HCT116 (cell line): ENCODE measurements around the gene VEGFA. TPM values are rescaled to one million over a fixed set of nuclear protein-coding genes. Genes with fewer than 3 reads are reported as not detected.

Experiments used
- ATAC-seq: fragments of 200-7000 bp; cut with Tn5 transposase; 2 replicates; pipeline ENCODE4 v1.9.1; 2020; ENCODE audit warnings: mild to moderate bottlenecking, moderate library complexity
- BruUV-seq: library from RNA; stranded (reverse); fragments of 400-500 nt; replicated peaks from 2 replicates; lab custom pipeline; 2021; lab: Mats Ljungman, UMichigan
- CTCF ChIA-PET: fragments of 300-600 bp; sonication (Branson Sonifier 250); formaldehyde crosslinking; loops from one replicate; lab custom pipeline; 2021; ENCODE audit warnings: antibody characterized with exemption; lab: Charles Lee
- POLR2A ChIA-PET: fragments of 300-600, 350-600 bp; sonication (Branson Sonifier 250); formaldehyde crosslinking; loops from one replicate; lab custom pipeline; 2021; ENCODE audit warnings: antibody characterized with exemption; lab: Charles Lee
- RAD21 ChIA-PET, 2 experiments: fragments of 300-600 bp; sonication (Branson Sonifier 250); formaldehyde crosslinking; loops; one replicate each; lab custom pipeline; 2023; ENCODE audit warnings: low total read pairs in 2 of 2; ENCODE audit not compliant: uncharacterized antibody in 2 of 2, unreplicated experiment in 2 of 2, low non-redundant PET in 1 of 2; lab: Charles Lee
- DNase-seq: peaks from one replicate; pipeline ENCODE4 v3.0.0-alpha.2; 2010; ENCODE audit warnings: low read depth, low spot score
- H2AFZ ChIP-seq: fragments of 200-600 bp; shearing (Covaris generic), sonication (generic); 2 replicates; pipeline ENCODE4 v1.6.1; 2017; ENCODE audit warnings: low read depth, mixed run types, mixed read lengths, antibody characterized with exemption, low read length; ENCODE audit not compliant: poor library complexity, severe bottlenecking
- H3K27ac ChIP-seq: 2 replicates; pipeline ENCODE4 v1.5.1; 2012; ENCODE audit warnings: low read depth, low read length
- H3K27me3 ChIP-seq: fragments of 200-600 bp; sonication (generic); 2 replicates; pipeline ENCODE4 v1.6.1; 2016; ENCODE audit warnings: mixed run types, low read length, mixed read lengths; ENCODE audit not compliant: insufficient read depth
- H3K36me3 ChIP-seq, 2 experiments: fragments of 200-500 bp in 1 of 2; fragments of 200-600 bp in 1 of 2; sonication (Bioruptor generic) in 1 of 2; sonication (generic) in 1 of 2; 2 replicates each; pipeline versions ENCODE4 v1.5.1 to v1.6.1; 2014 to 2016; ENCODE audit warnings: low read length in 2 of 2, inconsistent platforms in 1 of 2, mixed read lengths in 1 of 2, mixed run types in 1 of 2; ENCODE audit not compliant: insufficient read depth in 2 of 2, control insufficient read depth in 1 of 2
- H3K4me1 ChIP-seq, 2 experiments: fragments of 200-600 bp in 1 of 2; sonication (generic) in 1 of 2; 2 replicates each; pipeline versions ENCODE4 v1.5.1 to v1.6.1; 2012 to 2017; ENCODE audit warnings: low read length in 2 of 2, inconsistent platforms in 1 of 2, mild to moderate bottlenecking in 1 of 2, mixed read lengths in 1 of 2, mixed run types in 1 of 2, moderate library complexity in 1 of 2; ENCODE audit not compliant: insufficient read depth in 2 of 2, control insufficient read depth in 1 of 2
- H3K4me2 ChIP-seq: fragments of 200-600 bp; sonication (generic); 2 replicates; pipeline ENCODE4 v1.6.1; 2017; ENCODE audit warnings: mixed run types, low read length, mixed read lengths
- H3K4me3 ChIP-seq, 2 experiments: fragments of 200-600 bp in 1 of 2; sonication (generic) in 1 of 2; replicated peaks in 1 of 2; 2 replicates each; pipeline ENCODE4 v1.5.1; 2011 to 2016; ENCODE audit warnings: low read length in 2 of 2, control low read depth in 1 of 2, low read depth in 1 of 2, mild to moderate bottlenecking in 1 of 2, mixed read lengths in 1 of 2, mixed run types in 1 of 2
- H3K79me2 ChIP-seq: fragments of 200-600 bp; sonication (generic); 2 replicates; pipeline ENCODE4 v1.6.1; 2017; ENCODE audit warnings: mild to moderate bottlenecking, mixed run types, low read length, moderate library complexity, mixed read lengths; ENCODE audit not compliant: insufficient read depth
- H3K9ac ChIP-seq: fragments of 200-600 bp; sonication (generic); 2 replicates; pipeline ENCODE4 v1.6.1; 2016; ENCODE audit warnings: low read length, mixed read lengths
- H3K9me2 ChIP-seq: fragments of 200-600 bp; sonication (generic), shearing (Covaris generic); 2 replicates; pipeline ENCODE4 v1.6.1; 2017; ENCODE audit warnings: mixed run types, mild to moderate bottlenecking, moderate library complexity; ENCODE audit not compliant: insufficient read depth
- H3K9me3 ChIP-seq, 2 experiments: fragments of 200-500 bp in 1 of 2; fragments of 200-600 bp in 1 of 2; sonication (Bioruptor generic) in 1 of 2; sonication (generic) in 1 of 2; 2 replicates each; pipeline ENCODE4 v1.6.1; 2014 to 2017; ENCODE audit warnings: low read length in 2 of 2, mixed read lengths in 2 of 2, inconsistent platforms in 1 of 2, low read depth in 1 of 2, mild to moderate bottlenecking in 1 of 2, mixed run types in 1 of 2, moderate library complexity in 1 of 2; ENCODE audit not compliant: control insufficient read depth in 1 of 2, insufficient read depth in 1 of 2
- H4K20me1 ChIP-seq: fragments of 200-600 bp; sonication (generic), shearing (Covaris generic); 2 replicates; pipeline ENCODE4 v1.6.1; 2017; ENCODE audit warnings: mixed run types, mild to moderate bottlenecking, moderate library complexity; ENCODE audit not compliant: insufficient read depth
- EGR1 ChIP-seq: IDR thresholded peaks from 2 replicates; pipeline ENCODE4 v1.6.1; 2012; ENCODE audit warnings: low read depth
- JUND ChIP-seq: IDR thresholded peaks from 2 replicates; pipeline ENCODE4 v1.6.1; 2012
- POLR2AphosphoS5 ChIP-seq: IDR thresholded peaks from 2 replicates; pipeline ENCODE4 v1.6.1; 2011; ENCODE audit warnings: mild to moderate bottlenecking, low read depth, low read length, moderate library complexity
- TCF7L2 ChIP-seq: IDR thresholded peaks from 2 replicates; pipeline ENCODE4 v1.7.0; 2011; ENCODE audit warnings: borderline replicate concordance, inconsistent platforms; ENCODE audit not compliant: insufficient read depth, insufficient read length; ENCODE audit errors: extremely low read depth
- ZNF274 ChIP-seq: fragments of 200-500 bp; sonication (Bioruptor generic); IDR thresholded peaks from 2 replicates; pipeline ENCODE4 v1.6.1; 2014; ENCODE audit warnings: mild to moderate bottlenecking, low read depth, low read length, inconsistent platforms
- intact Hi-C: fragments of 100-400 bp; cut with micrococcal nuclease; formaldehyde crosslinking; loops from 2 replicates; pipeline ENCODE4 v1.10.0; 2022
- total RNA-seq: library from RNA; stranded (reverse); gene quantifications from one replicate; pipeline ENCODE4 v1.2.1, GENCODE V29; 2021; ENCODE audit not compliant: unreplicated experiment
- TF ChIP-seq, protein P1 (sequence below): IDR thresholded peaks from 2 replicates; pipeline ENCODE4 v1.6.1; 2012

The VEGFA gene
- total RNA-seq, 1 experiment from 2014 or later, result 112 TPM

DNA sequence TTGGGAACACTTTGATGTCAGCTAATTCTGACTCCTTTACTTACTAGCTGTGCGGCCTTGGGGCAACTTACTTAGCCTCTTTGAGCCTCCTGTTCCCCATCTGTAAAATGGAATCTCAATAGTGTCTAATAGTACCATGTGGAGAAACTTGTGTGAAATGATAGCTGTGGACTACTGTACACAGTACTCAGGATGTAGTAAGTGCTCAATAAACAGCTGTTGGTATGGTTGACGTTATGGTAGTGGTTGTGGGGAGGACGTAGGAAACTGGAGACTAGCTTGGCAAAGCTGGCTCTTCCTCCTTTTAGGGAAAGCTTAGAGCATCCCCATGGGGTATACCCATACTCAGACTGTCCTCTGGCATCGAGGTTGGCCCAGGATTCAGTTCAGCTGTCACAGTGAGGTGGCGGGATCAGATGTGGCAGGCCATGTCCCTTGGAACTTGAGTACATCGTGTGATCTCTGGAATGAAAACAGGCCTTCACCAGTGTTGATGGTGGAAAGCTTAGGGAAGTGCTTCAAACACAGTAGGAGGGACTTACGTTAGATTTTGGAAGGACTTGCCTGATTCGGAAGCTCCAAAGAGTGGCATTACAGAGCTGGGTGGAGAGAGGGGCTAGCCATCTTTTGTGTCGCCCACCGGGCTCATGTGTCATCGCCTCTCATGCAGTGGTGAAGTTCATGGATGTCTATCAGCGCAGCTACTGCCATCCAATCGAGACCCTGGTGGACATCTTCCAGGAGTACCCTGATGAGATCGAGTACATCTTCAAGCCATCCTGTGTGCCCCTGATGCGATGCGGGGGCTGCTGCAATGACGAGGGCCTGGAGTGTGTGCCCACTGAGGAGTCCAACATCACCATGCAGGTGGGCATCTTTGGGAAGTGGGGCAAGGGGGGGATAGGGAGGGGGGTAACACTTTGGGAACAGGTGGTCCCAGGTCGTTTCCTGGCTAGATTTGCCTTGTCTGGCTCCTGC, 7.1 kb downstream of the VEGFA start (continued):
- TF ChIP-seq TCF7L2 (no peak), JUND (no peak), EGR1 (no peak), ZNF274 (no peak)
- TF ChIP-seq, protein P1, sequence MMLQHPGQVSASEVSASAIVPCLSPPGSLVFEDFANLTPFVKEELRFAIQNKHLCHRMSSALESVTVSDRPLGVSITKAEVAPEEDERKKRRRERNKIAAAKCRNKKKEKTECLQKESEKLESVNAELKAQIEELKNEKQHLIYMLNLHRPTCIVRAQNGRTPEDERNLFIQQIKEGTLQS, result no peak

DNA sequence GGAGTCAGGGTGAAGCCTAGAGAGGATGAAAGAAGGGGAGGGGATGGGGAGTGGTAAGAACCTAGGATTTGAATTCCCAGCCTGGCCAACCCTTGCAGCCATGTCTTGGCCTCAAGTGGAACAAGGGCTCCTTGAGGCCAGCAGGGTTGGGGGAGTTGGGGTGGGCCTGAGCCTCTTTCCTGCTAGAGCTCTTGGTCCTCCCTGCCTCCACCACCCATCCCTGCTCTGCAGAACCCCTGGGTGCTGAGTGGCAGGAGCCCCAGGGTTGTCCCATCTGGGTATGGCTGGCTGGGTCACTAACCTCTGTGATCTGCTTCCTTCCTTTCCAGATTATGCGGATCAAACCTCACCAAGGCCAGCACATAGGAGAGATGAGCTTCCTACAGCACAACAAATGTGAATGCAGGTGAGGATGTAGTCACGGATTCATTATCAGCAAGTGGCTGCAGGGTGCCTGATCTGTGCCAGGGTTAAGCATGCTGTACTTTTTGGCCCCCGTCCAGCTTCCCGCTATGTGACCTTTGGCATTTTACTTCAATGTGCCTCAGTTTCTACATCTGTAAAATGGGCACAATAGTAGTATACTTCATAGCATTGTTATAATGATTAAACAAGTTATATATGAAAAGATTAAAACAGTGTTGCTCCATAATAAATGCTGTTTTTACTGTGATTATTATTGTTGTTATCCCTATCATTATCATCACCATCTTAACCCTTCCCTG, 8.3 kb downstream of the VEGFA start:
- Histone ChIP-seq H3K9me2 (no peaks in the 10 kb centered on the region), H3K4me2 (no peak overlapping the region), H3K36me3 (peaks cover 46 to 55% of the 10 kb centered on the region in 2 experiments), H3K27ac (no peak overlapping the region), H3K9me3 (no peaks in the 10 kb centered on the region), H2AFZ (no peak overlapping the region), H3K4me3 (no peak overlapping the region), H3K4me1 (peaks cover 28 to 29% of the 10 kb centered on the region in 2 experiments), H4K20me1 (no peaks in the 10 kb centered on the region), H3K9ac (no peak overlapping the region), H3K79me2 (peaks cover 74% of the 10 kb centered on the region), H3K27me3 (no peaks in the 10 kb centered on the region)
- no peak for TF ChIP-seq EGR1
- TF ChIP-seq POLR2AphosphoS5, result 0 out of 2 replicates have a peak, but pooled peaks have one; percentile 26
- intact Hi-C loops, result no loop called here
- ATAC-seq (no peak), DNase-seq (no peak)
- CTCF ChIA-PET, result no interaction called here
- POLR2A ChIA-PET, result interaction anchor here (1.7 kb wide), 1 partner anchor 8 kb away, joined by 4 read pairs; no protein-coding TSS in a partner anchor
- RAD21 ChIA-PET, result interaction anchor here in 1 of 2 experiments (0.6 kb wide), 1 partner anchor 8 kb away, joined by 5 read pairs; the partner anchor contains the start of gene VEGFA
- BruUV-seq, result no TSS peak
